Retinal pigment epithelial cell (primary cell): Measurements from ENCODE around the gene SIAE.
"Not testable (repeated sequence)": the region's sequence is repeated elsewhere in the genome, so short reads cannot be mapped to it uniquely, and the experiment has no call there.

Experiments used
- DNase-seq: peaks from one replicate; pipeline ENCODE4 v3.0.0-alpha.2; 2010; ENCODE audit warnings: low read depth
- H3K4me3 ChIP-seq: 2 replicates; pipeline ENCODE4 v1.5.1; 2011; ENCODE audit warnings: mild to moderate bottlenecking, low read length, control low read depth, moderate library complexity
- TF ChIP-seq, protein P1 (sequence below): conservative IDR thresholded peaks from 2 replicates; pipeline ENCODE4 v1.5.1; 2011; ENCODE audit warnings: low read depth, low read length, control low read depth, inconsistent platforms

The SIAE gene

DNA sequence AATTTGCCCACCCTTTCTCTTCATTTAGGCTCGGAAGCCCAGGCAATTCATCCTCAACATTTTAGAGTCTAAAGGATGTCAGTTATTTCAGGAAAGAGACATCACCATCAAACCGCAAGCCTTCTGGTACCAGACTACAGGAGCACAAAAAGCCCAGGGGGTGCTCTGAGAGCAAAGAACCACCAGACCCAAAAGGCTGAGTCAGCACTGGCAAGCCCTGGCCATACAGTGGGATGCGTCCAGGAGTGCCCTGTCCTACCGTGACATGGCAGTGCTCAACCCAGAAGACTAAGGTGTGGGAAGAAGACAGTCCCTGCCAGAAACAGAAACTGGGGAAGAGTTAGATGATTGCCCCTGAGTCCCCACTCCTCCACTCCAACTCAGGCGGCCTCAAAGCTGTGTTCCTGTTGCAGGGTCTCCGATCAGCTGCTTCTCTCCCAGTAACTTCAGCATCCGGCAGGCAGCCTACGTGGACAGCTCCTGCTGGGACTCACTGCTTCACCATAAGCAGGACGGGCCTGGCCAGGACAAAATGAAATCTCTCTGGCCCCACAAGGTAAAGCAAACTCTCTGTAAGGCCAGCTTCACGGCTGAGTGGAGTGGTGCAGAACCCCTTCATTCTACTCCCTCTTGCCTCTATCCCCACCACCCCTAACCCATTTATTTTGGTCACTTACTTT lies 60.8 kb downstream of the SIAE start:
- H3K4me3 ChIP-seq, result no peak overlapping the region
- no peak for DNase-seq
- TF ChIP-seq, protein P1, sequence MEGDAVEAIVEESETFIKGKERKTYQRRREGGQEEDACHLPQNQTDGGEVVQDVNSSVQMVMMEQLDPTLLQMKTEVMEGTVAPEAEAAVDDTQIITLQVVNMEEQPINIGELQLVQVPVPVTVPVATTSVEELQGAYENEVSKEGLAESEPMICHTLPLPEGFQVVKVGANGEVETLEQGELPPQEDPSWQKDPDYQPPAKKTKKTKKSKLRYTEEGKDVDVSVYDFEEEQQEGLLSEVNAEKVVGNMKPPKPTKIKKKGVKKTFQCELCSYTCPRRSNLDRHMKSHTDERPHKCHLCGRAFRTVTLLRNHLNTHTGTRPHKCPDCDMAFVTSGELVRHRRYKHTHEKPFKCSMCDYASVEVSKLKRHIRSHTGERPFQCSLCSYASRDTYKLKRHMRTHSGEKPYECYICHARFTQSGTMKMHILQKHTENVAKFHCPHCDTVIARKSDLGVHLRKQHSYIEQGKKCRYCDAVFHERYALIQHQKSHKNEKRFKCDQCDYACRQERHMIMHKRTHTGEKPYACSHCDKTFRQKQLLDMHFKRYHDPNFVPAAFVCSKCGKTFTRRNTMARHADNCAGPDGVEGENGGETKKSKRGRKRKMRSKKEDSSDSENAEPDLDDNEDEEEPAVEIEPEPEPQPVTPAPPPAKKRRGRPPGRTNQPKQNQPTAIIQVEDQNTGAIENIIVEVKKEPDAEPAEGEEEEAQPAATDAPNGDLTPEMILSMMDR, result no peak

DNA sequence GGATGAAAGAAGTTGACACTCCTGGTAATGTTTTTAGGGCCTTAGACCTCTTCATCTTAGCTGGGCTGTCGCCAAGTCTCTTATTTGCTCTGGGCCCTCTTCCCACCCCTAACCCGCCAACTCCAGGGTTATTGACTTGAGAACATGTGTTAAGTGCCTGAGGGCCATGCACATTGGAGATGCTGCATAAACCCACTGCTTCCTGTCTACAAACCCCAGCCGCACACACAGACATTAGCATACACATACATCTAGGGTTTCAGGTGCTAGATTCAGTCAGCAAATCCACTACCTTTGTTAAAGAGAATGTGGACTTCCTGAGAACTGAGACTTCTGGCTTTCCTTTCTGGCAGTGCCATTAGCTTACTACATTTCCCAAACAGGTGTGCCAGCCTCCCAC lies 61.5 kb downstream of the SIAE start:
- DNase-seq, result no peak
- TF ChIP-seq, protein P1, result no peak
- H3K4me3 ChIP-seq, result no peak overlapping the region

DNA sequence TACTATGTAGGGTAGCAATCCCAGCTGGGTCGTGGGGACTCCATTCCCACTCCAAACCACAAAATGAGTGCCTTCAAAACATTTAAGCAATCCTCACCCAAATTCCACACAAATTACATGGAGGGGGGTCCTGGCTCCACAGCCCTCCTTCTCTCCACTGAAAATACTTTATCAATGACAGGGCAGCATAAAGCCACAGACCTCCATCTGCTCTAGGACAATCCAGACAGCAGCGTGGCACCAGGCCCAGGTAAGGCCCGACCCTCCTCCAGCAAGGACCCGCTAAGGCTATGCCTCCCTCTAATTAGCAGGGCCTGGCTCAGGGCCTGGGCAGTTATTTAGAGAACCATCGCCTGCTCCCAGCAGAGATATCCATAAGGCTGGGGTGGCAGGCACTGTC lies 62.5 kb downstream of the SIAE start, which contains the start of gene PANX3:
Gene PANX3, plus strand, starts transcription at position 365 of the 400 bp plus-strand sequence. CDS start 129 bp downstream, outside the sequence.
- no peak within 1 kb of the TSS for H3K4me3 ChIP-seq
- TF ChIP-seq, protein P1, result no peak
- no peak for DNase-seq

DNA sequence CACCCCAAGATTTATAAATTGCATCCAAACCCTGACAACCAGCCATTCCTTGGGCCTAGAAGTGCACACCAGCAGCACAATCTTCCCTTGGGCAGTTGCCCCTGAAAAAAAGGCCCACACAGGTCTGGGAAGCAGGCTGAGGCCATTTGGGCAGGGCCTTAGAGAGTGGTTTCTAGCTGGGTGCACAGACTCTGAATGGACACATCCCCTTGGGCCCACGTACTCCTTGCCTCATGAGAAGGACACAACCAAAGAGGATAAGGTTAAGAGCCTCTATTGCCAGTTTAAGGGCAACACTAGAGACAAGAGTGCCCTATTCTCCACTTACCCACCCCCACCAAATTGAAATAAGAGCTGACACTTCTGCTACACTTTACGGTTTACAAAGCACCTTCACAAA lies 63.2 kb downstream of the SIAE start:
- TF ChIP-seq, protein P1, result no peak
- no peak for DNase-seq
- H3K4me3 ChIP-seq, result no peak overlapping the region

DNA sequence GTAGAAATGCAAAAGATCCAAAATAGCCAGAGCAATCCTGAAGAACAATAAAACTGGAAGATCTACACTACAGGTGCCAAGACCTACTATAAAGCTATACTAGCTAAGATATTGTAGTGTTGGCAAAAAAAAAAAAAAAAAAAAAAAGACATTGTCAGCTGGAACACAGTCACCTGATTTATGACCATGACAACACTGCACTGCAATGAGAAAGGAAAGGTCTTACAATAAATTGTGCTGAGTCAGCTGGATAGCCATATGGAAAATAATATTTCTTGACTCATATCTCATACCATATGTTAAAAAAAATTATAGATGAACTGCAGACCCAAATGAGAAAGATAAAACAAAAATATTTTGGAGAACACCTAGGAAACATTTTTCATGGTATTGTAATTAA lies 65.4 kb downstream of the SIAE start:
- TF ChIP-seq, protein P1, result no peak
- H3K4me3 ChIP-seq, result no peak overlapping the region
- no peak for DNase-seq

DNA sequence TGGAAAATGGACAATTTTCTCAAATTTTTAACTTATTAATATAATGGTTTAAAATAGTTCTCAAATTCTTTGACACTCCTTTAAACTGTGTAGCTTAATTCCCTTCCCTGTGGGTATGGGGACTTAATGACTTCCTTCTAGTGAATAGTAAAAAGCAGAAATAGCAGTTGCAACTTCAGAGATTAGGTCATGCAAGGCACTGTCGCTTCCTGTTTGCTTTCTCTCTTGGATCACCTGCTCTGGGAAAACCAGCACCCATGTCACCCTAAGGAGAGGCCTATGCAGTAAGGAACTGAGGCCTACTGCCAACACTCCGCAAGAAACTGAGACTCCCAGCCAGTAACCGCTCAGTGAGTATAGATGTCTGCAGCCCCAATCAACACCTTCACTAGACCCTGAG lies 67.8 kb downstream of the SIAE start:
- DNase-seq, result no peak
- TF ChIP-seq, protein P1, result no peak
- no peak overlapping the region for H3K4me3 ChIP-seq

DNA sequence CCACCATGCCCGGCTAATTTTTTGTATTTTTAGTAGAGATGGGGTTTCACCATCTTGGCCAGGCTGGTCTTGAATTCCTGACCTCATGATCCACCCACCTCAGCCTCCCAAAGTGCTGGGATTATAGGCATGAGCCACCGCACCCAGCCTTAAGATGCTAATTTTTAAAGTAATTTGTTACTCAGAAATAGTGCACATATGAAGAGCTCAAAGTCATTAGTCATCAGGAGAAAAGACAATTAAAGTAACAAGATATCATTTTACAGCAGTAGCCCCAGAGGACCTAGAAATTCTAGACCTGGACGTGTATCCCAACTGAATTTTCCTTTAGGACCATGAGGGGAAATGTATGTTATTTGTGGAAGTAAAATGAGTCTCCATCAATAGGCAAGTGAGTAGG lies 70.8 kb downstream of the SIAE start:
- not testable (repeated sequence) for DNase-seq, H3K4me3 ChIP-seq
